HepG2 (cell line): ENCODE results near the gene KIF2C. TPM values are rescaled to one million over a fixed set of nuclear protein-coding genes. Genes with fewer than 3 reads are reported as not detected.

ENCODE experiments used
- AHR ChIP-seq: IDR thresholded peaks from 2 replicates; pipeline ENCODE4 v1.6.1; 2018; ENCODE audit warnings: missing genetic modification reagents, missing compliant biosample characterization
- EHMT2 ChIP-seq: fragments of 200-600 bp; sonication (generic); IDR thresholded peaks from 2 replicates; pipeline ENCODE4 v1.7.0; 2017; ENCODE audit warnings: antibody characterized with exemption, low read depth, low read length, borderline replicate concordance
- ELF1 ChIP-seq: sonication (generic); formaldehyde crosslinking; IDR thresholded peaks from 2 replicates; pipeline ENCODE4 v1.4.0; 2020; ENCODE audit warnings: missing genetic modification reagents
- NCOR1 ChIP-seq: fragments of 200-600 bp; sonication (generic); IDR thresholded peaks from 2 replicates; pipeline ENCODE4 v1.7.0; 2017; ENCODE audit warnings: antibody characterized with exemption, low read length, borderline replicate concordance
- POGZ ChIP-seq: sonication (generic); formaldehyde crosslinking; IDR thresholded peaks from 2 replicates; pipeline ENCODE4 v1.4.0; 2020; ENCODE audit warnings: mild to moderate bottlenecking, missing genetic modification reagents
- TSC22D2 ChIP-seq: sonication (generic); formaldehyde crosslinking; IDR thresholded peaks from 2 replicates; pipeline ENCODE4 v1.5.1; 2020; ENCODE audit warnings: missing genetic modification reagents, mild to moderate bottlenecking, borderline replicate concordance
- ZKSCAN5 ChIP-seq: sonication (generic); formaldehyde crosslinking; IDR thresholded peaks from 2 replicates; pipeline ENCODE4 v1.5.1; 2020; ENCODE audit warnings: mild to moderate bottlenecking, missing genetic modification reagents
- ZNF10 ChIP-seq: sonication (generic); formaldehyde crosslinking; IDR thresholded peaks from 2 replicates; pipeline ENCODE4 v1.4.0; 2020; ENCODE audit warnings: mild to moderate bottlenecking, low read depth, missing genetic modification reagents, borderline replicate concordance
- ZNF232 ChIP-seq: sonication (generic); formaldehyde crosslinking; IDR thresholded peaks from 2 replicates; pipeline ENCODE4 v1.4.0; 2020; ENCODE audit warnings: missing genetic modification reagents, borderline replicate concordance
- ZNF331 ChIP-seq: sonication (generic); formaldehyde crosslinking; IDR thresholded peaks from 2 replicates; pipeline ENCODE4 v1.4.0; 2020; ENCODE audit warnings: missing genetic modification reagents
- ZNF367 ChIP-seq: sonication (generic); formaldehyde crosslinking; IDR thresholded peaks from 2 replicates; pipeline ENCODE4 v1.4.0; 2020; ENCODE audit warnings: missing genetic modification reagents, borderline replicate concordance
- ZNF546 ChIP-seq: sonication (generic); formaldehyde crosslinking; conservative IDR thresholded peaks from 2 replicates; pipeline ENCODE4 v1.8.1; 2023; ENCODE audit warnings: mild to moderate bottlenecking, missing genetic modification reagents
- ZNF567 ChIP-seq: sonication (generic); formaldehyde crosslinking; IDR thresholded peaks from 2 replicates; pipeline ENCODE4 v1.8.1; 2023; ENCODE audit warnings: mild to moderate bottlenecking, missing genetic modification reagents, borderline replicate concordance
- ZNF569 ChIP-seq: sonication (generic); formaldehyde crosslinking; IDR thresholded peaks from 2 replicates; pipeline ENCODE4 v1.5.0; 2020; ENCODE audit warnings: mild to moderate bottlenecking, missing genetic modification reagents, moderate library complexity, borderline replicate concordance
- ZNF652 ChIP-seq: IDR thresholded peaks from 2 replicates; pipeline ENCODE4 v1.6.1; 2016; ENCODE audit warnings: low read depth, borderline replicate concordance
- polyA plus RNA-seq, 8 experiments: library from polyadenylated mRNA; depleted of rRNA in 3 of 8; stranded (reverse) in 7 of 8; unstranded in 1 of 8; fragments of >200 nt; fragmentation: Illumina TruSeq in 4 of 8; extraction: Trizol in 4 of 8; gene quantifications; 2 replicates each; pipeline versions ENCODE4 v1.2.1 to v1.2.3, GENCODE V29; 2011 to 2016; ENCODE audit warnings: low read depth in 4 of 8, missing spikeins in 1 of 8, mixed read lengths in 1 of 8; ENCODE audit not compliant: insufficient read depth in 1 of 8
- total RNA-seq, 5 experiments: library from RNA; depleted of rRNA; stranded (reverse); fragments of >200 nt; fragmentation: Illumina TruSeq; extraction: Trizol; gene quantifications; 2 replicates each; pipeline ENCODE4 v1.2.3, GENCODE V29; 2016; ENCODE audit warnings: low read depth in 1 of 5
- TF ChIP-seq, protein P1 (sequence below): sonication (generic); formaldehyde crosslinking; IDR thresholded peaks from 2 replicates; pipeline ENCODE4 v1.8.0; 2022; ENCODE audit warnings: mild to moderate bottlenecking, missing genetic modification reagents; ENCODE audit not compliant: insufficient replicate concordance
- TF ChIP-seq, protein P2 (sequence below): sonication (generic); formaldehyde crosslinking; IDR thresholded peaks from 2 replicates; pipeline ENCODE4 v1.4.0; 2020; ENCODE audit warnings: missing genetic modification reagents, borderline replicate concordance
- TF ChIP-seq, protein P3 (sequence below): sonication (generic); formaldehyde crosslinking; IDR thresholded peaks from 2 replicates; pipeline ENCODE4 v1.4.0; 2020; ENCODE audit warnings: missing genetic modification reagents
- TF ChIP-seq, protein P4 (sequence below): sonication (generic); formaldehyde crosslinking; IDR thresholded peaks from 2 replicates; pipeline ENCODE4 v1.4.0; 2020; ENCODE audit warnings: low read depth, mild to moderate bottlenecking, missing genetic modification reagents
- TF ChIP-seq, protein P5 (sequence below): sonication (generic); formaldehyde crosslinking; IDR thresholded peaks from 2 replicates; pipeline ENCODE4 v1.9.0; 2022; ENCODE audit warnings: missing genetic modification reagents, mild to moderate bottlenecking, borderline replicate concordance

KIF2C gene
- total and polyA plus RNA-seq, 2 of the 13 experiments (the other 11 are each of a cell fraction or from before 2014, with no cell fraction given), result 29.7 to 53.7 TPM

DNA sequence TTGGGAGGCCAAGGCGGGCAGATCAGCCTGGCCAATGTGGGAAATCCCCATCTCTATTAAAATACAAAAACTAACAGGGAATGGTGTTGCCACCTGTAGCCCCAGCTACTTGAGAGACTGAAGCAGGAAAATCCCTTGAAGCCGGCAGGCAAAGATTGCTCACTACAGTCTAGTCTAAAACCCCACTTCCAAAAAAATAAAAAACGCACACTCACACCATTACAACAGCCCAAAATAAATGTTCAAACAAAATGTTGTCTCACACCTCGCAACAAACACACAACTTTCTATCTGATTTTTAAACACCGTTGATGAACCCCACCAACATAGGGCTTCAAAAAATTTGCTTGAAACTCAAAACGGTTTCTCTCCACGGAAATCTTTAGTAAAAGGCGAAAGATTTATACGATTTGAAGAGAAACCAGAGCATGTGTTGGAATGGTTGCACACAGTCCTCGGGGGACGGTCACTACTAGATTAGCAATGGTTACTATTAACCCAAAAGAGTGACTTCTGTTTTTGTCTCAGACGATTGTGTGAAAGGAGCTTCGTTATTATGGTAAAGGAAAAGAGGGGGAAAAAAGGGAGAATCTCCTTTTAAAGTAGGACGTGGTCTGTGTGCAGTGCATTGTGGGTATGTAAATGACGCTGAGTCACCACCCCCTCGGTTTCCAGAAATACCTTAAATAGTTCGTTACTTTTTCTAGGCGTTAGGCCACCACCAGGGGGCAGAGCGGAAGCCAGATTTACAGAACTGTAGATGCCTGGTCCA, 8.7 kb upstream of the KIF2C start, which contains the start of gene RNU5D-1 (continued):
- TF ChIP-seq, protein P1, sequence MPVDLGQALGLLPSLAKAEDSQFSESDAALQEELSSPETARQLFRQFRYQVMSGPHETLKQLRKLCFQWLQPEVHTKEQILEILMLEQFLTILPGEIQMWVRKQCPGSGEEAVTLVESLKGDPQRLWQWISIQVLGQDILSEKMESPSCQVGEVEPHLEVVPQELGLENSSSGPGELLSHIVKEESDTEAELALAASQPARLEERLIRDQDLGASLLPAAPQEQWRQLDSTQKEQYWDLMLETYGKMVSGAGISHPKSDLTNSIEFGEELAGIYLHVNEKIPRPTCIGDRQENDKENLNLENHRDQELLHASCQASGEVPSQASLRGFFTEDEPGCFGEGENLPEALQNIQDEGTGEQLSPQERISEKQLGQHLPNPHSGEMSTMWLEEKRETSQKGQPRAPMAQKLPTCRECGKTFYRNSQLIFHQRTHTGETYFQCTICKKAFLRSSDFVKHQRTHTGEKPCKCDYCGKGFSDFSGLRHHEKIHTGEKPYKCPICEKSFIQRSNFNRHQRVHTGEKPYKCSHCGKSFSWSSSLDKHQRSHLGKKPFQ (CRISPR knock-in tag), result peak; percentile 21
- TF ChIP-seq ZNF652 (CRISPR knock-in tag), result peak; percentile 10; the same call in 1 of the 2 replicates
- TF ChIP-seq ZNF567, result no peak
- TF ChIP-seq ZKSCAN5 (CRISPR knock-in tag), result no peak
- TF ChIP-seq, protein P2, sequence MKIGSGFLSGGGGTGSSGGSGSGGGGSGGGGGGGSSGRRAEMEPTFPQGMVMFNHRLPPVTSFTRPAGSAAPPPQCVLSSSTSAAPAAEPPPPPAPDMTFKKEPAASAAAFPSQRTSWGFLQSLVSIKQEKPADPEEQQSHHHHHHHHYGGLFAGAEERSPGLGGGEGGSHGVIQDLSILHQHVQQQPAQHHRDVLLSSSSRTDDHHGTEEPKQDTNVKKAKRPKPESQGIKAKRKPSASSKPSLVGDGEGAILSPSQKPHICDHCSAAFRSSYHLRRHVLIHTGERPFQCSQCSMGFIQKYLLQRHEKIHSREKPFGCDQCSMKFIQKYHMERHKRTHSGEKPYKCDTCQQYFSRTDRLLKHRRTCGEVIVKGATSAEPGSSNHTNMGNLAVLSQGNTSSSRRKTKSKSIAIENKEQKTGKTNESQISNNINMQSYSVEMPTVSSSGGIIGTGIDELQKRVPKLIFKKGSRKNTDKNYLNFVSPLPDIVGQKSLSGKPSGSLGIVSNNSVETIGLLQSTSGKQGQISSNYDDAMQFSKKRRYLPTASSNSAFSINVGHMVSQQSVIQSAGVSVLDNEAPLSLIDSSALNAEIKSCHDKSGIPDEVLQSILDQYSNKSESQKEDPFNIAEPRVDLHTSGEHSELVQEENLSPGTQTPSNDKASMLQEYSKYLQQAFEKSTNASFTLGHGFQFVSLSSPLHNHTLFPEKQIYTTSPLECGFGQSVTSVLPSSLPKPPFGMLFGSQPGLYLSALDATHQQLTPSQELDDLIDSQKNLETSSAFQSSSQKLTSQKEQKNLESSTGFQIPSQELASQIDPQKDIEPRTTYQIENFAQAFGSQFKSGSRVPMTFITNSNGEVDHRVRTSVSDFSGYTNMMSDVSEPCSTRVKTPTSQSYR (CRISPR knock-in tag), result 0 out of 2 replicates have a peak, but pooled peaks have one; percentile 3
- TF ChIP-seq EHMT2, result no peak
- no peak for TF ChIP-seq ZNF10 (CRISPR knock-in tag)
- TF ChIP-seq, protein P3, sequence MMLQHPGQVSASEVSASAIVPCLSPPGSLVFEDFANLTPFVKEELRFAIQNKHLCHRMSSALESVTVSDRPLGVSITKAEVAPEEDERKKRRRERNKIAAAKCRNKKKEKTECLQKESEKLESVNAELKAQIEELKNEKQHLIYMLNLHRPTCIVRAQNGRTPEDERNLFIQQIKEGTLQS (CRISPR knock-in tag), result no peak; the same call in none of the 2 replicates
- peak; percentile 31; the same call in 1 of the 2 replicates for TF ChIP-seq ELF1 (CRISPR knock-in tag)
- no peak for TF ChIP-seq AHR (CRISPR knock-in tag)
- TF ChIP-seq TSC22D2 (CRISPR knock-in tag), result no peak; the same call in 1 of the 2 replicates
- peak; percentile 20; the same call in 1 of the 2 replicates for TF ChIP-seq NCOR1
- TF ChIP-seq POGZ (CRISPR knock-in tag), result peak; percentile 23; the same call in 1 of the 2 replicates
- peak; percentile 41; the same call in 1 of the 2 replicates for TF ChIP-seq ZNF569 (CRISPR knock-in tag)
- TF ChIP-seq ZNF546 (CRISPR knock-in tag), result peak; percentile 56; the same call in 1 of the 2 replicates
- no peak for TF ChIP-seq ZNF232 (CRISPR knock-in tag)
- 0 out of 2 replicates have a peak, but pooled peaks have one; percentile 9 for TF ChIP-seq ZNF367 (CRISPR knock-in tag)
- TF ChIP-seq ZNF331 (CRISPR knock-in tag), result peak; percentile 35; the same call in 1 of the 2 replicates
- TF ChIP-seq, protein P4, sequence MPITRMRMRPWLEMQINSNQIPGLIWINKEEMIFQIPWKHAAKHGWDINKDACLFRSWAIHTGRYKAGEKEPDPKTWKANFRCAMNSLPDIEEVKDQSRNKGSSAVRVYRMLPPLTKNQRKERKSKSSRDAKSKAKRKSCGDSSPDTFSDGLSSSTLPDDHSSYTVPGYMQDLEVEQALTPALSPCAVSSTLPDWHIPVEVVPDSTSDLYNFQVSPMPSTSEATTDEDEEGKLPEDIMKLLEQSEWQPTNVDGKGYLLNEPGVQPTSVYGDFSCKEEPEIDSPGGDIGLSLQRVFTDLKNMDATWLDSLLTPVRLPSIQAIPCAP (CRISPR knock-in tag), result no peak
- TF ChIP-seq, protein P5, sequence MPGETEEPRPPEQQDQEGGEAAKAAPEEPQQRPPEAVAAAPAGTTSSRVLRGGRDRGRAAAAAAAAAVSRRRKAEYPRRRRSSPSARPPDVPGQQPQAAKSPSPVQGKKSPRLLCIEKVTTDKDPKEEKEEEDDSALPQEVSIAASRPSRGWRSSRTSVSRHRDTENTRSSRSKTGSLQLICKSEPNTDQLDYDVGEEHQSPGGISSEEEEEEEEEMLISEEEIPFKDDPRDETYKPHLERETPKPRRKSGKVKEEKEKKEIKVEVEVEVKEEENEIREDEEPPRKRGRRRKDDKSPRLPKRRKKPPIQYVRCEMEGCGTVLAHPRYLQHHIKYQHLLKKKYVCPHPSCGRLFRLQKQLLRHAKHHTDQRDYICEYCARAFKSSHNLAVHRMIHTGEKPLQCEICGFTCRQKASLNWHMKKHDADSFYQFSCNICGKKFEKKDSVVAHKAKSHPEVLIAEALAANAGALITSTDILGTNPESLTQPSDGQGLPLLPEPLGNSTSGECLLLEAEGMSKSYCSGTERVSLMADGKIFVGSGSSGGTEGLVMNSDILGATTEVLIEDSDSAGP (CRISPR knock-in tag), result no peak
